Trophoblast cell (in vitro differentiated cells and primary cell): ENCODE data around the gene NEURL4.
A peak's percentile ranks its signal among the peaks of the same experiment; 100 is the strongest.

Experiments used
- DNase-seq, 2 donors: peaks; one replicate each; pipeline ENCODE4 v3.0.0-alpha.2; 2016
- H2AFZ ChIP-seq: 2 replicates; pipeline ENCODE4 v1.6.1; 2013; ENCODE audit warnings: low read length, moderate library complexity, mild to moderate bottlenecking; ENCODE audit not compliant: insufficient read depth, poor library complexity
- H2AK5ac ChIP-seq: 2 replicates; pipeline ENCODE4 v1.6.1; 2013; ENCODE audit warnings: mild to moderate bottlenecking, low read length
- H2BK120ac ChIP-seq: 2 replicates; pipeline ENCODE4 v1.6.1; 2013; ENCODE audit warnings: low read length, mild to moderate bottlenecking, moderate library complexity; ENCODE audit not compliant: insufficient read depth, poor library complexity
- H2BK12ac ChIP-seq: 2 replicates; pipeline ENCODE4 v1.6.1; 2013; ENCODE audit warnings: mild to moderate bottlenecking, low read length, moderate library complexity
- H2BK5ac ChIP-seq: 2 replicates; pipeline ENCODE4 v1.6.1; 2013; ENCODE audit warnings: low read length, low read depth, moderate library complexity, mild to moderate bottlenecking; ENCODE audit not compliant: poor library complexity
- H3K14ac ChIP-seq: 2 replicates; pipeline ENCODE4 v1.6.1; 2013; ENCODE audit warnings: mild to moderate bottlenecking, low read length
- H3K18ac ChIP-seq: 2 replicates; pipeline ENCODE4 v1.6.1; 2013; ENCODE audit warnings: mild to moderate bottlenecking, low read length
- H3K23ac ChIP-seq: 2 replicates; pipeline ENCODE4 v1.6.1; 2013; ENCODE audit warnings: low read length
- H3K27ac ChIP-seq: 2 replicates; pipeline ENCODE4 v1.5.1; 2013; ENCODE audit warnings: low read depth, mild to moderate bottlenecking, inconsistent platforms, low read length, moderate library complexity
- H3K27me3 ChIP-seq: 2 replicates; pipeline ENCODE4 v1.6.1; 2013; ENCODE audit warnings: inconsistent platforms, mild to moderate bottlenecking, low read length, moderate library complexity; ENCODE audit not compliant: insufficient read depth
- H3K36me3 ChIP-seq, 2 experiments: 1 replicate in 1 of 2; 2 replicates in 1 of 2; pipeline ENCODE4 v1.6.1; 2013; ENCODE audit warnings: low read length in 2 of 2, mild to moderate bottlenecking in 2 of 2, moderate library complexity in 1 of 2; ENCODE audit not compliant: insufficient read depth in 2 of 2, control insufficient read depth in 1 of 2
- H3K4ac ChIP-seq: 2 replicates; pipeline ENCODE4 v1.6.1; 2013; ENCODE audit warnings: low read depth, mild to moderate bottlenecking, low read length, moderate library complexity
- H3K4me1 ChIP-seq, 2 experiments: 1 replicate in 1 of 2; 2 replicates in 1 of 2; pipeline ENCODE4 v1.6.1; 2013; ENCODE audit warnings: low read length in 2 of 2, mild to moderate bottlenecking in 2 of 2, moderate library complexity in 1 of 2; ENCODE audit not compliant: insufficient read depth in 2 of 2, control insufficient read depth in 1 of 2
- H3K4me2 ChIP-seq: 2 replicates; pipeline ENCODE4 v1.6.1; 2013; ENCODE audit warnings: inconsistent platforms, mild to moderate bottlenecking, low read length, moderate library complexity
- H3K4me3 ChIP-seq: 2 replicates; pipeline ENCODE4 v1.5.1; 2013; ENCODE audit warnings: mild to moderate bottlenecking, low read depth, low read length, inconsistent platforms
- H3K79me1 ChIP-seq: one replicate; pipeline ENCODE4 v1.6.1; 2013; ENCODE audit warnings: low read length
- H3K79me2 ChIP-seq: 2 replicates; pipeline ENCODE4 v1.6.1; 2013; ENCODE audit warnings: low read length, mild to moderate bottlenecking; ENCODE audit not compliant: control insufficient read depth, insufficient read depth, poor library complexity
- H3K9ac ChIP-seq: 2 replicates; pipeline ENCODE4 v1.6.1; 2013; ENCODE audit warnings: mild to moderate bottlenecking, low read length
- H3K9me3 ChIP-seq: 2 replicates; pipeline ENCODE4 v1.6.1; 2013; ENCODE audit warnings: low read depth, mild to moderate bottlenecking, control low read depth, inconsistent platforms, low read length; ENCODE audit not compliant: insufficient read depth
- H4K12ac ChIP-seq: 2 replicates; pipeline ENCODE4 v1.6.1; 2013; ENCODE audit warnings: low read depth, mild to moderate bottlenecking, low read length, moderate library complexity
- H4K8ac ChIP-seq: 2 replicates; pipeline ENCODE4 v1.6.1; 2013; ENCODE audit warnings: low read depth, mild to moderate bottlenecking, low read length, moderate library complexity
- H4K91ac ChIP-seq: one replicate; pipeline ENCODE4 v1.6.1; 2013; ENCODE audit warnings: low read depth, mild to moderate bottlenecking, low read length, moderate library complexity
- WGBS: extraction: QIAGEN DNeasy Blood & Tissue Kit; methylation state at CpG from one replicate; pipeline ENCODE4 v1.1.7; 2013; ENCODE audit warnings: missing lambda C conversion rate; ENCODE audit not compliant: insufficient read length, insufficient coverage; ENCODE audit errors: extremely low coverage; 5-methylcytosine and 5-hydroxymethylcytosine counted together

The NEURL4 gene

GRCh38 chr17:7356072-7356549, 27.0 kb upstream of the NEURL4 start:
- Histone ChIP-seq H3K36me3 (no peaks in the 10 kb centered on the region), H3K4me3 (no peak overlapping the region), H3K4me1 (peaks cover 17 to 20% of the 10 kb centered on the region in 2 experiments), H3K18ac (no peak overlapping the region), H2BK12ac (no peak overlapping the region), H3K9me3 (no peaks in the 10 kb centered on the region), H4K8ac (no peak overlapping the region), H4K12ac (no peak overlapping the region), H2BK5ac (no peak overlapping the region), H2AFZ (no peak overlapping the region), H3K27me3 (no peaks in the 10 kb centered on the region), H3K4ac (no peak overlapping the region), H2AK5ac (no peak overlapping the region), H3K4me2 (no peak overlapping the region), H3K27ac (no peak overlapping the region), H3K14ac (no peak overlapping the region), H3K79me1 (peaks cover 13% of the 10 kb centered on the region), H3K23ac (no peak overlapping the region), H2BK120ac (no peak overlapping the region), H3K79me2 (peaks cover 9% of the 10 kb centered on the region), H3K9ac (no peak overlapping the region), H4K91ac (no peak overlapping the region)
- WGBS: no CpG with 5 or more reads among the region's 12 CpGs
- DNase-seq: peak; percentile 87 to 93

GRCh38 chr17:7355573-7355972, 26.4 kb upstream of the NEURL4 start:
- no CpG with 5 or more reads among the region's 8 CpGs for WGBS

GRCh38 chr17:7355053-7355452, 25.9 kb upstream of the NEURL4 start, which contains the start of gene TMEM95:
Gene TMEM95, plus strand, starts transcription at chr17:7355156. Its CDS starts 49 bp downstream, at chr17:7355205.
- H2BK5ac ChIP-seq: no peak within 1 kb of the TSS
- no peak within 1 kb of the TSS for H4K8ac ChIP-seq
- peaks cover 13% of the 10 kb centered on the region for H3K79me2 ChIP-seq
- peaks cover 19% of the 10 kb centered on the region for H3K79me1 ChIP-seq
- H3K4me2 ChIP-seq: no peak within 1 kb of the TSS
- no peak within 1 kb of the TSS for H4K91ac ChIP-seq
- no peak within 1 kb of the TSS for H3K27ac ChIP-seq
- no peak within 1 kb of the TSS for H3K23ac ChIP-seq
- no peak within 1 kb of the TSS for H3K14ac ChIP-seq
- no CpG with 5 or more reads among the region's 10 CpGs for WGBS
- peak within 1 kb of the TSS; percentile 15 for H2AK5ac ChIP-seq
- H3K27me3 ChIP-seq: no peaks in the 10 kb centered on the region
- DNase-seq: no peak
- no peak within 1 kb of the TSS for H3K9ac ChIP-seq
- H2BK120ac ChIP-seq: no peak within 1 kb of the TSS
- no peaks in the 10 kb centered on the region for H3K36me3 ChIP-seq
- H4K12ac ChIP-seq: no peak within 1 kb of the TSS
- no peak within 1 kb of the TSS for H2BK12ac ChIP-seq
- H3K18ac ChIP-seq: no peak within 1 kb of the TSS
- H3K4me3 ChIP-seq: no peak within 1 kb of the TSS
- H3K9me3 ChIP-seq: no peaks in the 10 kb centered on the region
- no peak within 1 kb of the TSS for H3K4ac ChIP-seq
- peaks cover 17 to 20% of the 10 kb centered on the region in 2 experiments for H3K4me1 ChIP-seq
- no peak within 1 kb of the TSS for H2AFZ ChIP-seq

More at GRCh38 chr17:7355573-7355972, 26.4 kb upstream of the NEURL4 start:
- H3K27ac ChIP-seq: no peak overlapping the region
- no peak overlapping the region for H2AK5ac ChIP-seq
- no peak overlapping the region for H2AFZ ChIP-seq
- H3K4me3 ChIP-seq: no peak overlapping the region
- no peak overlapping the region for H4K12ac ChIP-seq
- H2BK12ac ChIP-seq: no peak overlapping the region
- H3K23ac ChIP-seq: no peak overlapping the region
- no peak overlapping the region for H2BK5ac ChIP-seq
- no peak overlapping the region for H3K4me2 ChIP-seq
- H3K9ac ChIP-seq: no peak overlapping the region
- peaks cover 18% of the 10 kb centered on the region for H3K79me1 ChIP-seq
- H3K14ac ChIP-seq: no peak overlapping the region
- no peak overlapping the region for H3K4ac ChIP-seq
- no peak overlapping the region for H4K8ac ChIP-seq
- peaks cover 13% of the 10 kb centered on the region for H3K79me2 ChIP-seq
- H4K91ac ChIP-seq: no peak overlapping the region
- H2BK120ac ChIP-seq: no peak overlapping the region
- no peak overlapping the region for H3K18ac ChIP-seq
- DNase-seq: no peak
- H3K27me3 ChIP-seq: no peaks in the 10 kb centered on the region
- H3K9me3 ChIP-seq: no peaks in the 10 kb centered on the region
- H3K36me3 ChIP-seq: no peaks in the 10 kb centered on the region
- peaks cover 17 to 20% of the 10 kb centered on the region in 2 experiments for H3K4me1 ChIP-seq

GRCh38 chr17:7354262-7354843, 25.2 kb upstream of the NEURL4 start:
- no peak overlapping the region for H3K14ac ChIP-seq
- H2BK5ac ChIP-seq: no peak overlapping the region
- H4K8ac ChIP-seq: no peak overlapping the region
- peaks cover 20 to 24% of the 10 kb centered on the region in 2 experiments for H3K4me1 ChIP-seq
- no peak overlapping the region for H3K23ac ChIP-seq
- H3K4me2 ChIP-seq: no peak overlapping the region
- no peaks in the 10 kb centered on the region for H3K27me3 ChIP-seq
- no peak overlapping the region for H3K4ac ChIP-seq
- no peak overlapping the region for H3K4me3 ChIP-seq
- no peak overlapping the region for H3K27ac ChIP-seq
- no peak overlapping the region for H2BK120ac ChIP-seq
- no peak overlapping the region for H3K18ac ChIP-seq
- no peak overlapping the region for H4K91ac ChIP-seq
- H2AFZ ChIP-seq: no peak overlapping the region
- peak overlapping the region; percentile 15 for H2AK5ac ChIP-seq
- no peak overlapping the region for H4K12ac ChIP-seq
- no CpG with 5 or more reads among the region's 9 CpGs for WGBS
- no peaks in the 10 kb centered on the region for H3K9me3 ChIP-seq
- H3K36me3 ChIP-seq: no peaks in the 10 kb centered on the region
- peaks cover 13% of the 10 kb centered on the region for H3K79me2 ChIP-seq
- peak; percentile 52 to 63 for DNase-seq
- H2BK12ac ChIP-seq: no peak overlapping the region
- H3K9ac ChIP-seq: no peak overlapping the region
- peaks cover 22% of the 10 kb centered on the region for H3K79me1 ChIP-seq
